CD4-positive, alpha-beta T cell treated with Interferon alpha-2 for 1 hour (primary cell): ENCODE results near the gene TM4SF20.

ENCODE experiments used
- DNase-seq, 2 donors: peaks; one replicate each; pipeline ENCODE4 v3.0.0-alpha.2; 2020 to 2022

TM4SF20 gene, protein sequence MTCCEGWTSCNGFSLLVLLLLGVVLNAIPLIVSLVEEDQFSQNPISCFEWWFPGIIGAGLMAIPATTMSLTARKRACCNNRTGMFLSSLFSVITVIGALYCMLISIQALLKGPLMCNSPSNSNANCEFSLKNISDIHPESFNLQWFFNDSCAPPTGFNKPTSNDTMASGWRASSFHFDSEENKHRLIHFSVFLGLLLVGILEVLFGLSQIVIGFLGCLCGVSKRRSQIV

DNA sequence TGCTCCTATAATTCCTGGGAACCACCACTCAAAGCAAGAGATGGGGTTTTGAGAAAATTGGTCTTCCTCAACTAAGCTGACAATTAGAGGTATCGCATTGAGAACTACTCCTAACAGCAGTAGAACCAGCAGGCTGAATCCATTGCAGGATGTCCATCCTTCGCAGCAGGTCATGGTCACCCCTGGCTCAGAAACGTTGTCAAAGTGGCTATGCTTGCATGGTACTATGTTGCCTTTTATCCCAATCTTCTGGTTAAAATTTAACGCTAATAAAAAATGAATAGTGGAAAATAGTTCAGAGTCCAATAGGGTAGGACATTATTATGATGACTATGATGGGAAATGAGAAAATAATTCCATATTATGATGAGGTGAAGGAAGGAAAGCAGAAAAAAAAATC, at the start of gene TM4SF20:
Gene TM4SF20 (minus strand): TSS at position 212 of the 400 bp plus-strand sequence. CDS start 38 bp downstream, at position 174.
- DNase-seq = no peak

DNA sequence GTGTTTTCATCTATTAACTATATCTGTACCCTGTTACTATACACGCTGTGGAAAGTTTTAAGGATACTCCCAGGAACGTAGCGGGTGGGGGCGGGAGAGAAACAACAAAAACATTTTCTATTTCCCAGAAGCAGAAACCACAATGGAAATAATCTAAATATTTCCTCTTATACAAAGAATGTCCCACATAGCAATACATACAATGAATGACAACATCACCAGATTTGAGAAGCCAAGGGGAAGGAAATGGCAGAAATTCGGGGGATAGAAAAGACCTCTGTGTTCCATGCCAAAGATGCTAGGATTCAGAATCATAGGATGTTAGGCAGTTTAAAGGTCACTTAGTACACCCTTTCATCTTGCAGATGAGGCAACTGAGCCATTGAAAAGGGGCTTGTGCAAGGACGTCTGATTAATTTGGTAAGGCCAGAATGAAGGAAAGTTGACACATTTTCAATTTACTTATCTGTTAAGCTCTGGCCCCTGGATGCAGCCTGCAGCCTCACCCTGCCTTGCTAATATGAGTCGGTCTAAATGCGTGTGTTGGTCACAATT, 49.7 kb upstream of the TM4SF20 start:
- no peak for DNase-seq

DNA sequence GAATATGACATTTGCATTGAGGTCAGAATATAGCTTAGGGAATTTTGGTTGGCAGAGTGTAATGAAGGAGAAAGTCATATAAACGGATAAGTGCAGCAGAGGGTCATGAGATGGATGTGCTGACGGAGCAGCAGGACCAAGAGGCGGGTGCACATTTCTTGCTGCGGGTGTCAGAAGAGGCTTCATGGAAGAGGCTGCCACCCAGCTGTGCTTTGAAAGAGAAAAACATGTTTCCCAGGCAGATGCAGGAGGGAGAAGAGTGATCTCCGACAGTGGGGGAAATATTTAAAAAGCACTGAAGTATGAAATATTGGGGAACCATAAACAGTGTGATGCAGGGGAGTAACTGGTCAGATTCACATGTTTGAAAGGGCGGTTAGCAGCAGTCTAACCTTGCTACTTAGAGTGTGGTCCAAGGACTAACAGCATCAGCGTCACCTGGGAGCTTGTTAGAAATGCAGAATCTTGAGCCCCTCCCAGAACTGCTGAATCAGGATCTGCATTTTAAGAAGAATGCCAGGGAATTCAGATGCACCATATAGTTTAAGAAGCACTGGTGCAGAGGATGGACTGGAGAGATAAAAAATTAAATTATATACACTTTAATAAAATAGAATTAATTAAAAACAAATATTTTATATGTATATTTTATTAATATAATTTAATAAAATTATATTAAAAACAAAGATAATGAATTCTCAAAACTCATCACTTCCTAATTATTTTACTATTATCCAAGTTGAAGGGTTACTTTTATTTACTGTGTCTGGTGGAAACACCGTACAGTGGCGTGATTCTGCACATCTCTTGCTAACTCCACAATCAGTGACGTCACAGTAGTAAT, 44.8 kb upstream of the TM4SF20 start:
- DNase-seq = no peak

DNA sequence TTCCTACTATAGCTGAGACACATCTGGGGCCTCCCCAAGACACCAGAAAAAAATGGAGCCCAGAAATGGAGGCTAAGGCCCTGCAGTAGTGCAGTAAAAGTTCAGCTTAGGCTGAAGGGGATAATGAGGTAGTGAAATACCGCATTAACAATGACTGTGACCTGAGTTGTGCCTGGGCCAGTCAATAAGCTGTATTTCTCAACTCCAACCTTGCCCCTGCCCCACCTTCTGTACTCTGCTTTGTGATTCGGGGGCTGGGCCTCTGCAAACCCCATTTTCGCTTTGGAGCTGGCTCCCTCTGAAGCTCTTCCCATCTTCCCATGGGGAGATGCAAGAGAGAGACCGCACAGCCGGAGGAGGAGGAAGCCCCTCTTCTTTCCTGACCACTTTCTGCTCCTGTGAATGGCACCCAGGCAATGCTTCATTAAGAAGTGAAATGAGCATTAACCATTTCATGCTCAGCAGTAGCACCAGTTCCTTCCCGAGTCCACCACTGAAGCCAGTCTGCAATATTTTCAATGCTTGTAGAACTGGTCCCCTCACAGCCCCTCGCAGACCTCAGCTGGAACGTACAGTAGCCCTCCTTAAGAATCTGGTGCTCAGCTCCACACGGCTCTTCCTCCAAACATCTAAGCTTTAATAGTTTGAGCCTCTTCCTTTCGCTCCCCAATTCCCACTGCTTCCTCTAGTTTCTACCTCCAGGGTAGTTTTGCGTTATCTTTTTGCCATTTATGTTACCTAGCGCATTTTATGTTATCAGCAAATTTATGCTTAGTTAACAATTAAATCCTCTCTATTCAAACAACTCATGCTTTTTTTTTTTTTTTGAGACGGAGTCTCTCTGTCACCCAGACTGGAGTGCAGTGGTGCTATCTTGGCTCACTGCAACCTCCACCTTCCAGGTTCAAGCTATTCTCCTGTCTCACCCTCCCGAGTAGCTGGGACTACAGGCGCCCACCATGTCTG, 41.3 kb upstream of the TM4SF20 start:
- no peak for DNase-seq

DNA sequence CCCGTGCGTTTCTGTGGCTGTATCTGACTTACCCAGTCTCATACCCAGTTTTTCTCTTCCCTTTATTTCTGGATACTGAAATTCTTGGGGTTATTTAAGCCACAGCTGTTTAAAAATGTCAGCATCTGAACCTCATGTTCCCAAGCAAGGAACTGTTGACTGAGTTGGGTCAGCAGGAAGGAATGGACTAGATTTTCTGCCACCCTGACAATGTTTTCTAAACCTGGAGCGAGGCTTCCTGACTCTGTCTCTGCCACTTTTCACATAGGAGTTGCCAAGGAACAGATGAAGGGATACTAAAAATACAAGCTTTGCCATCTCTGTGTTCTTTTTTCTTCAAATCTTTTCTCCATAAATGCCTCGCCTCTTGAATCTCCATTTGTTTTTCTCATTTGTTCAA, 37.6 kb upstream of the TM4SF20 start:
- no peak for DNase-seq

DNA sequence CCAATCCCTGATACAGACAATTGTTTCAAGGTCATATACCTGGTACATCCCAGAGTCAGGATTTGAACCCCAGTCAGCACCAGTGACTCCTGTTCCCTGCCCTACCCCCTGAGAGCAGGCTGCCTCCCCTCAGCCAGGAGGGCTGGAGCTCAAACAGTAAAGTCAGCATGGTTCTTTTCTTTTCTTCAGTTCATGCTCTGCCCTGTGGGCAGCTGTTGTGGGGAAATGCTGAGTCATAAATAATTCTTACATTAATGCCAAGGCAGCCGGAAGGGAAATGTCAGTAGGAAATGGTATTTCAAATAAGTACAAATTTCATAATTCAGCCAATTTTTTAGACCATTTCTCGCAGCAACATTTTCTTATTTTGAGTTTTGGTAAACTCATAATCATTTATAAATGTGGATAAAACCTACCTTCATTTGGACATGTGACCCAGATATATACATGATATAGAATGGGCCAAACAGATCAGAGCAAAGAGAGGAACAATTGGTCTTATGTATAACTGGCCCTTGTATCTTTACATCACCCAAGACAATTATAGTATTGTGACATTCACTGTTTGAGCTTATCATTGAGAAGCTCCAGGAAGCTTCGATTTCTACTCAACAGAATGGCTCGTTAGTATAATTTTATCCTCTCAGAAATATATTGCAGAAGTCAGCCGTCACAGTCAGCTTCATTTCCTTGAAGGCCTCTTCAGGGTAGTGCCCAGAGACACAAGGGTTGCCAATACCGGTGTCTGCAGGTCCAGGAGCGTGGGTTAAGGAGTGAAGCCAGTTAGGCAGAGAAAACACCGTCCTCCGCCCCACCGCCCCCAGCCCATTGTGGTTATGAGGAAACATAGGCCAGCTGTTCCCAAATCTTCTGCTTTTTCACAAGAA, 36.7 kb upstream of the TM4SF20 start:
- peak in 1 of 2 donors; percentile 33 for DNase-seq

DNA sequence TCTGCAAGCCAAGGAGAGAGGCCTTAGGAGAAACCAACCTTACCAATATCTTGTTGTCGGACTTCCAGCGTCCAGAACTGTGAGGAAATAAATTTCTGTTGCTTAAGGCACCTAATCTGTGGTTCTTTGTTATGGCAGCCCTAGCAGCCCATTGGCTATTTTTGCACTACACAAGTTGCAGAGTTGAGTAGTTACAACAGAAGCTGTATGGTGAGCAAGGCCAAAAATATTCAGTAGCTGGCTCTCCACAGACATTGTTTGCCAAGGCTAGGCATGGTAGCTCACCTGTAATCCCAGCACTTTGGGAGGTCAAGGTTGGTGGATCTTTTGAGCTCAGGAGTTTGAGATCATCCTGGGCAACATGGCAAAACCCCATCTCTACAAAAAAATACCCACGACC, 35.7 kb upstream of the TM4SF20 start:
- no peak for DNase-seq

DNA sequence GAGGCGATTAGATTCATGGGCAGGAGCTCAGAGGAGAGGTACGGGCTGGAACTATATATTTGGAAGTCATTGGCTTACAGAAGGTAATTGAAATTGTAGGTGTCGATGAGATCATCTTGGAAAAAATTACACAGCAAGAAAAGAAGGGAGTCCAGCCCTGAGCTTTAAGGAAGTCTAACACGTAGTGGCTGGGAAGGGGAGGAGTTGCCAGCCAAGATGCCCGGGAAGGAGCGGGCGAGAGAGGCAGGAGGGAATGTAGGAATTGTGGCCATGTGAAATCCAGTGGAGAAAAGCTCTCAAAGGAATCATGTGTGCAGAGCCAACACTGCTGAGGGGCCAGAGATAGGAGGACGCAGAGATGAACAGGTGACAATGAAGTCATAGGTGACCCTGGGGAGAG, 34.3 kb upstream of the TM4SF20 start:
- no peak for DNase-seq

DNA sequence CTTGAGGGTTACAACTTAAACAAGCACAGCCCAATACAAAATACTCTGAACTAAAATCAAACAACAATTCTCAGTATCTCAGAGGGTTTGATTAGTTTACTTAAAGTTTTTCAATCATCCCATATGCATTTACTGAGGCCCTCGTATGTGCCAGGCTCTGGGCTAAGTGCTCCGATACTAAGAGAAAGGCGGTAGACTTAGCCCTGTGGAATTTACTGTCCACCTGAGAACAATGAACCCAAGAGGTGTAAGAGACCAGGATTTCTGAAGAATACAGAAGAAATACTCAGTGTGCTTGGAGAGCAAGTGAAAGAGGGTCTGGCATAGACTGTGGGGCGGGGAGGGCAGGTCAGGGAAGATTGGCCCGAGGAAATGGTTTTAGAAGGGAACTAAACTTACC, 33.8 kb upstream of the TM4SF20 start:
- no peak for DNase-seq

DNA sequence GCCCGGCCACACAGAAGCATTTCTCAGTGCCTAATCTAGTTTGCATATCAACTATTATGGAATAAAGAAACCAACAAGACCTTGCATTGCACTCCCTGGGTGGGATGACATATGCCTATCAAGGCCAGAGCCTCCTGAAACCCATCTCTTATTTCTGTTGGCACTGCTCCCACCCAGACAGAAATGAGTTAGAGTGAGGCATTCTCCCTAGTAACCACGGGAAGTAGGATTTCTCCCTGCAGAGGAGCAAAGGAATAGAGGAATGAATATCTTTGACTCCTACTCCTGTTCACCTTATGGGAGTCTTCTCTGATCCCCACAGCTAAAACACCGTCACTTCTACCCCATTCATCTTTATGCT, 32.9 kb upstream of the TM4SF20 start:
- no peak for DNase-seq

DNA sequence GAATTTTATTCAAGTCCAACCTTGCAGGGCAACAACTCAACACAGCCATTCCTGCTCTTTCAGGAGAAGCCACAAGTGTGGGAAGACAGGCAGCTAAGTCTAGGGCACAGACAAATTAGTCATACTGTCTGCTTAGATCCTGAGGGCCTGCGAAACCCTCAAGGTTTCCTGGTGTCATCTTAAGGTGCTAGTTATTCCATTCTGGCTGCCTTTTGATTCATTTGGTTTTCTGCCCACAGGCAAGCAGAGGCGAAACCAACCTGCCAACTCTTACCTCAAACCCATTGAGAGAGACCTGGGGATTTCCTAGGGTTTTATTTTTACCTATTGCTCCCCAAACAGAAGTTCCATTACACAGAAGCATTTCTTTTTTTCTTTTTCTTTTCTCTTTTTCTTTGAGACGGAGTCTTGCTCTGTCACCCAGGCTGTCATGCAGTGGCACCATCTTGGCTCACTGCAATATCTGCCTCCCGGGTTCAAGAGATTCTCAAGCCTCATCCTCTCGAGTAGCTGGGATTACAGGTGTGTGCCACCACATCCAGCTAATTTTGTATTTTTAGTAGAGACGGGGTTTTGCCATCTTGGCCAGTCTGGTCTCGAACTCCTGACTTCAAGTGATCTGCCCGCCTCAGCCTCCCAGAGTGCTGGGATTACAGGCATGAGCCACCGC, 32.3 kb upstream of the TM4SF20 start:
- peak in 1 of 2 donors; percentile 7 for DNase-seq

DNA sequence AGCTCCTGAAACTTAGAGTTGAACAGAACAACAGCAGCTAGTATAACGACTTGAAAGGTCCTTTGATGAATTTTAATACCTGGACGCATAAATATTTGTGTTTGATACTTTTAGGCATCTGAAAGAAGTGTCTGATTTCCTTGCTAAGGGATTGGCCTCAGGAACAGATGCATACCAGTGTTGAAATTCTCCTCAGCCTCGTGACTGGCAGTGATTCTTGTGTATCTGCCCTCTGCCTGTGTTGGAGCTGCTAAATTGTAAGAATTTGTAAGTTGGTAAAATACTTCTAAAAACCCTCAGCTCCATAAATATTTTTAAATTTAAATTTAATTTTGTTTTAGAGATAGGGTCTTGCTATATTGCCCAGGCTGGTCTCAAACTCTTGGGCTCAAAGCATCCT, 31.1 kb upstream of the TM4SF20 start:
- no peak for DNase-seq

DNA sequence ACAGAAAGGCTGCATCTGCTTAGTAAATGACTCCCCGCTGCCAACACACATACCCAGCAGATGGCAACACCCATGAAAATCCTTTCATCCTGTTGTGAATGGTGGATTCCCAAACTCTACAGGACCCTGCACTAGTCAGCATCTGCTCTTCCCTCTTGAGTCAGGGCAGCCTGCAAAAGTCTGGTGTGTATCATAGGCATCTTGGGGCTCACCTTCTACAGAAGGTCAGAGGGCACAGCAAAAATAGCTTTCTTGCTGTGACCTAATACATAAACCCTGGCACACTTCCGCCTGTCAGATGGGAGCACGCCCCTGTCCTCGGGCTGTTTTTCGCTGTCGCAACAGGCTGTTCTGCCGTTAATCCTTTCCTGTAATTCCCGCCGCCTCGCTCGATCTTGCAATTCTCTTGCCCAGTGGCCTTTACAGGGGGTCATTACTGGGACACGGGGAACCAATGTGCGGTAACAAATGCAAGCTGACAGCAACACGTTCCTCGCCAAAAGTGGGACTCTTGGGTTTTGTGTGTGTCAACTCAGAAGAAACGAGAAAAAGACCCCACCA, 28.6 kb upstream of the TM4SF20 start:
- peak in 1 of 2 donors; percentile 61 for DNase-seq

DNA sequence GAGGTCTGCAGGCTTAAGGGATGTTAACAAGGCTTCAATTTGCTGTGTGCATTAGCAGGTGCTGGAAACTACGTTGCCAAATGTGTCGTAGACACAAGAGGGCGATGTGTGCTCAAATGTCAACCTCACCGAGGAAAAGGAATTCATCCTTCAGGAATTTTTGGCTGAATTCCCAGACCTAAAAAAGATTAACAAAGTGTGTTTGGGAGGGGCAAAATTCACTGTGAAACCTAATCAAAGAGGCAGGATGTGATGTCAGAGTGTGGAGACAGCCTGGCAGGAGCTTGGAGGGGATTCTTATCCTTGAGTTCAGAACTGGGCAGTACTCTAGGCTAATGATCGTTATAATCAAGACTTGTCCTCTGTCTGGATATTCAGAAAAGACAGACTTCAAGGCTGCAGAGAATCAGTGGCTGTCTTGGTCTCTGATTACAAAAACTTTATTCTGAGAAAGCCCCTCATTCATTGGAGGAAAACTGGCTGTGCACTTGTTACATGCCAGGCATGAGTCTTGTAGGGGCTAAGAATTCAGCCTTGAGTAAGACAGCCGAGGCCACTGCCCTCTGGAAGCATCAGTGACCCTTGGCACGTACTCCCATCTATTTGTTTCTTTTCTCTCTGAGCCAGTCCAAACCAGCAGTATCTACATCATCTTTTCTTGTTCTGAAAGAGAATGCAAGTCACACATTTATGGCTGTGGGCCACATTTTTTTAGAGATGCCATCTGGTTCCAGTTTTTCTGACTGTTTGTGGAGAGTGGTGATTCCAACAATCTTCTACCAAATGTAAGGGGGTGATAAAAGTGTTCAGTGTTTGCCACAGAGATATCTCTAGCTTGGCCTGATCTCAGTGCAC, 27.3 kb upstream of the TM4SF20 start:
- DNase-seq = no peak

DNA sequence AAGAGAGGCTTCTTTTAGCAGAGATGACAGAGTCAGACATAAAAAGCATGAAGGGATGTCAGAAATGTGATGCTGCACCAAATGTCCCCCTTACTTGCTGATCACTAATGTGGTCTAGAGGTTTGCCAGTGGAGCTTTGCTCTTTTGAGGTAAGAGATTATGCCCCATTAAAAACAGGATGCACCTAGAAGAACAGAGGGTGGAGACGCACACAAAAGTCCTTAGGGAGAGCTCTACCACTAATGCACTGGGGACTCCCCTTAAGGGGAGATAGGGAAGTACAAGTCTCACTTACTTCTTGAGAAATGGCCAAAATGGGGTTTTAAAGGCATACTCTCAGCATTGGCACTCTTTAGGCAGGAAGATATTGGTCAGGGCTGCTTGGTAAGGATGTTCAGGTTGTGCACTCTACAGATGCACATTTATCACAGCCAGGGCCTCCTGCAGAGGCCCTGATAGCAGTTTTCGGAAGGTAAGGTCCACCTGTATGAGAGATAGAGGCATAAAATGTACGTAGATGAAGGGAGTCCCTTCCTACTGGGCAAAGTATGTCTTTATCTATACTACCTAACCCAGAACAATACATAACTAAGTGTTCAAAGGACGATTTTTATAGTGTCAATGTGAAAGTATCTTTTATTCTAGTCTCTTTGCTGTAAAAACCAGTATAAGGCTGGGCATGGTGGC, 25.6 kb upstream of the TM4SF20 start:
- peak in 1 of 2 donors; percentile 15 for DNase-seq

DNA sequence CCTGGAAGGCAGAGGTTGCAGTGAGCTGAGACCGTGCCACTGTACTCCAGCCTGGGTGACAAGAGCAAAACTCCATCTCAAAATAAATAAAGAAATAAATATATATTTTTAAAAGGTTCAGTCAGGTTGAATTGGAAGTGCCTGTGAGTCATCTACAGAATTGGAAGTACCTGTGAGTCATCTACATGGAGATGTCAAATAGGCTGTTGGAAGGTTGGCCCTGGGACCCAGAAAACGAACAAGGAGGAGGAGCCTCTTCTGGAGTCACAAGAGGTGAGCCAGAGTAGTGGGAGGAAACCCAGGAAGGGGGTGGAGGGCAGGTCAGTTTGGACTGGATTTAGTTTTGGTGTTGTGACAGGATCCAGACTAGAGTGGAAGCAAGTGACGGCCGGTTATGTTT, 23.9 kb upstream of the TM4SF20 start:
- no peak for DNase-seq

DNA sequence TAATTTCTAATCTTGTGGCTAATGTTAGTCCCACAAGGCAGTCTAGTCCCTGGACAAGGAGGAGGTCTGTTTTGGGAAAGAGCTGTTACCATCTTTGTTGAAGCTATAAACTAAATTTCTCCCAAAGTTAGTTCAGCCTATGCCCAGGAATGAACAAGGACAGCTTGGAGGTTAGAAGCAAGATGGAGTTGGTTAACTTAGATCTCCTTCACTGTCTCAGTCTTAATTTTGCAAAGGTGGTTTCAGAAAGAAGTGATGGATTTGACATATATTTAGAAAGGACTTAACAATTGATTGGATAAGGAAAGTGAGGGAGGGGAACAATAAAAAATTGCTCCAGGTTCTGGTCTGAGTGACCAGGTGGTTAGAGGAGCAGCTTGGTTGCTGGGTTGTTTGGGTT, 23.2 kb upstream of the TM4SF20 start:
- no peak for DNase-seq

DNA sequence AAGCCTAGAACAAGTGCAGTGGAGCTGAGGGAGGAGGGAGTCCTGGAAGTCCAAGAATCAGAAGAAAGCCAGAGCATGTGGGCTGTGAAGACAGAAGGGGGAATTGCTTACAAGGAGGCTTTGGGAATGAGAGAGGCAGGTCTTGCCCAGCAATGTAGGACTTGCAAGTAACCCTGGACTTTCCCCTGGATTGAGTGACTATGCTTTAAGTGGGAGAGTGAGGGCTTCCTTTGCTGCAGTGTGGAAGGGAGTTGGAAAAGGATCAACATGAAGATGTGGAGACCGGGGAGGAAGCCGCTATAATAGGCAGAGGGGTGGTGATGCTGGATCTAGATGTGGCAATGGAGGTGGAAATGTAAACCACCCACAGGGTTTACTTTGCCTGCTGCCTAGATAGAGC, 22.4 kb upstream of the TM4SF20 start:
- DNase-seq = no peak
